Pulmonary artery endothelial cell (primary cell): Measurements from ENCODE around the gene FAM83F. TPM values are rescaled to one million over a fixed set of nuclear protein-coding genes. Genes with fewer than 3 reads are reported as not detected.

Experiments
- DNase-seq: peaks from one replicate; pipeline ENCODE4 v3.0.0-alpha.2; 2011; ENCODE audit warnings: low read depth, low spot score
- total RNA-seq: library from RNA; depleted of rRNA; stranded (reverse); fragments of >200 nt; gene quantifications from 2 replicates; pipeline ENCODE4 v1.2.3, GENCODE V29; 2014

The FAM83F gene
- total RNA-seq, 1 donor from 2014 or later = not detected

DNA sequence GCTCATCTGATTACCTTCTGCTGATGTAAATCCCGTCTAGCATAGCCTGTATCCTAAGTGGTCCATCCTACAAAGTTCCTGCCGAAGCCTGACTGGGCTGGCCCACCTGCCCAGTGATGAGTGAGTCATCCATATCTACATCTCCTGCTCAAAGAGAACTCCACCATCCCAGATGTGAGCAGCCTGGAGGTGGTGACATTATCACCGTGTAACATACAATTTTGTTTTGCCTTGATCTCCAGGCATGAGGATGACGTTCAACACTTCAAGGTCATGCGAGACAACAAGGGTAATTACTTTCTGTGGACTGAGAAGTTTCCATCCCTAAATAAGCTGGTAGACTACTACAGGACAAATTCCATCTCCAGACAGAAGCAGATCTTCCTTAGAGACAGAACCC lies 29.0 kb upstream of the FAM83F start:
- no peak for DNase-seq

DNA sequence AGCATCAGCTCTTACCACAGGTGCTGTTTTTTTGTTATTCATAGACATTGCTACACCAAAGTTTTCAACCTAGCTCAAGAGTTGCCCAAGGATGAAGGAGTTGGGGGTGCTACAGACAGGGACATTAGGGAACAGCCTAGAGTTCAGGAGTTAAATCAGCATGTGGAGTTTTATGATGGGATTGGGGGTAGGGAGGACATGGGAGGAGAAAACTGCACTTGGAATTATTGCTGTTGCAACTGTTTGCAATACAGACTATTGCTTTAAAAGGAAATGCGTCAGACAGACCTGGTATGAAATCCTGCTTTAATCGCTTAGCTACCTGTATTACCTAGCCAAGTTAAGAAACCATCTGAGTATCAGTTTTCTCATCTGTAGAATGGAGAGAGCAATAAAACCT lies 28.3 kb upstream of the FAM83F start:
- no peak for DNase-seq

DNA sequence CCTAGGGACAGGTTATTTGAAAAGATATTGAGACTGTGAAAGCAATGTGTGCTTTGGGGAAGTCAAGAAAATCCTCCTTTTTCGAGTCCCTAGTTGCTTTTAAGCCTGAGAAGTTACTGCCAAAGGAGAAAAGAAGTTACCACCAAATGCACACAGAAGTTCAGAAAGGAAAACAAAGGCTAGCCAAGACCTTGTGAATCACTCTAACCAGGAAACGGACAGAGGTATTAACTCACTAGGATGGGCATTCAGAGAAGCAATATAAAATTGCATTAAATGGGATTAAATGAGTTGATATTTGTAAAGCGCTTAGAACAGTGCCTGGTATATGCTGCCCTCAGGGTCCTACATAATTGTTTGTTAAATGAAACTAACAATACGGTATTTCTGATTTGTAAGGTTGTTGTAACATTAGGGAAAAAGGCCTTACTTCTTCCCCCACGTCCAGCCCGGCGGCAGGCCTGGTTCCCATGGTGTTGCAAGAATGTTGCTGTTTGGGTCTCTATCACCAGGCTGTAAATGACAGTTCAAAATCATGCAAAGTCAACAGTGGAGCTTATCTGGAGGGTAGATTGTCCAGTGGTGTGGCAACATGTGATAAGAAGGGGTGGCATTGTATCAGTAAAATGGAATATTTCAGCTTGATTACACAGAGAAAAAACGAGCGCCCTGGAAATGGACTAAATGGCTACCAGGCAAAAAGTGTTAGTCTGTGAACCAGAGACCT lies 27.5 kb upstream of the FAM83F start:
- DNase-seq = no peak

DNA sequence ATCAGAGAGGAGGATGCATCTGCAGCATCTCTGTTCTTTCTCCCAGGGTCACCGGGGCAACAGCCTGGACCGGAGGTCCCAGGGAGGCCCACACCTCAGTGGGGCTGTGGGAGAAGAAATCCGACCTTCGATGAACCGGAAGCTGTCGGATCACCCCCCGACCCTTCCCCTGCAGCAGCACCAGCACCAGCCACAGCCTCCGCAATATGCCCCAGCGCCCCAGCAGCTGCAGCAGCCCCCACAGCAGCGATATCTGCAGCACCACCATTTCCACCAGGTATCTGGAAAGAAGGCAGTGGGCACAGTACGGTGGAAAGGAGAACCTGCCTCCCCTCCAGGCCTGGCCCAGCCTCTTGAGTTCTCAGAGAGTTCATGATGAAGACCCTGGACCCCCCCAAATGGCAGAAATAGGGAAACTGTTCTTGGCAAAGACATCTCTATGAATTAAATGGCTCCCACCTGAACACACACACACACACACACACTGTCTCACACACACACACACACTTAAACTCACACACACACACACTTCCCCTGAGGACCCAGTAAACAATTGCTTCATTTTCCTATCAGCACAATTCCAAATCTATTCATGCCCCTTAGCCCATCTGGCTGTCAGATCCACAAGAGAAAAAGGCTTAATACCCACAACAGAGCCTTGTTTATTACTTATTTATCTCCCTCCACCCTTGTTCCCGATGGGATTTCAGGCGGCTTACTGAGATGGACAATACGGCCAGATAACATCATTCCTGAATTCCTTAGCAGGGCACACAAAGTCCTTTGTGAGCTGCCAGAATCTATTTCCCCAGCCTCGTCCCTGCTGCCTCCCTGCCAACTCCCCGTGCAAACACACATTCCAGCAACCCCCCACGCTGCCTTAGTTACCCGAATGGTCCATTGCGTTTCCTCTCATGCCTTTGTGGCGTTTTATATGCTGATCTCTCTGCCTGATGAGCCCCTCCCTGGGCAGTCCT lies 26.5 kb upstream of the FAM83F start:
- DNase-seq = no peak

DNA sequence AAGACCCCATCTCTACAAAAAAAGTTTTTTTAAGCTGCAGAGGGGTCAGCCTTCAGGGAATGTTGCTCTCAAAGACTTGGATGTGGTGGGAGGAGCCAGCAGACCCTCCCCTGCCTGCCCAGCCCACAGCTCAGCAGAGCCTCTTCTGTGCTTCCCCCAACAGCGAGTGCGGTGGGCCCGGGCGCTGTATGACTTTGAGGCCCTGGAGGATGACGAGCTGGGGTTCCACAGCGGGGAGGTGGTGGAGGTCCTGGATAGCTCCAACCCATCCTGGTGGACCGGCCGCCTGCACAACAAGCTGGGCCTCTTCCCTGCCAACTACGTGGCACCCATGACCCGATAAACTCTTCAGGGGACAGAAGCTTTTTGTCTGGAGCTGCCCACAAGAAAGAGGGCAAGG lies 24.0 kb upstream of the FAM83F start:
- no peak for DNase-seq

DNA sequence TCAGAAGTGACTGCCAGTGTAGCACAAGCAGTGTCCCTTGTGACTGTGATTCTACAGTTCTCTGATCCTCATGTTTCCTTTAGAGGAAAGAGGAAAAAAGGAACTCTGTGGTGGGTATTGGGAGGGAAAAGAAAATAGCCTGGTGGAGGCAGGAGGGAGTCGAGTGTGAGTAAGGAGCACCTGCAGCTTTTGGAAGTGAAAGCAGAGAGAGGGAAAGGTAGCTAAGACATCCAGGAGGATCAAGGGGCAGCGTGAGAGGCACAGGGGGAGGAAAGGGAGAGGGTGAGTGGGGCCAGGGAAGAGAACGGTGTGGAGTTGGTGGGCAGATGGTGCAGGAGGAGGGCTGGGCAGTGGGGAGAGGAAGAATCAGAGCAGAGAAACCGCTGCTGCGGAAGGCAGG lies 22.1 kb upstream of the FAM83F start:
- no peak for DNase-seq

DNA sequence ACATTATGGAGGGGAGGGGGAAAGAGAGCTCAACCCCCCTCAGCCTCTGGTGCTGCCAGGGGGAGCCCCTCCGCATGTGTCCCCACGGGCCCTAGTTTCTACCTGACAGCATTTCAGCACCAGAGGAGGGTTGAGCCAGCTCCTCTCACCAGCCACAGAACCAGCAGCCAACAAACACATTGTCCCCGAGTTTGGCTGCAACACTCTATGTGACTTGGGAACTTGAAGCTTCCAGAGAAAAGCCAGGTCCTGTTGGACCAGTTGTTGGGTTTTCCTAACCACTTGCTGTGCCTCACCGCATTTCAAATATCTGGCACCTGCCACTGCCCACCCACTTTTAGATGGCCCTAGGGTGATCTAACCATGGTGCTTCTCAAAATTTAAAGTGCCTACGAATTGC lies 21.1 kb upstream of the FAM83F start:
- DNase-seq = no peak

DNA sequence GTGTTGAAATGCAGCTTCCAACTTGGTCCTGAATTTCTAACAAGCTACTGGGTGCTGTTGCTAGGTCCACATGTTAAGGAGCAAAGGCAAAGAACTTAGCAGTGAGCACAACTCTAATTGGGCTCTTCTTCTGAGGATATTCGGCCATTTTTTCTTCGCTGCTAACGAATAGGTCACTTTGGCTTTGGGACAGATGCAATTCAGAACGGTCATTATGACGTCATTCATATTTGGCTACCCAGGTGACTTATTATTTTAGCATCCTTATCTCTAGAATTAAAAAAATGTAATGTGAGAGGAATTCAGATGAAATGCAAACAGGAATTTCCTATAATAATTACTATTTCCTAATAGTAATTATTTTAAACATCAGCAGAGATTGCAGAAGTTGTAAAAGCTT lies 20.7 kb upstream of the FAM83F start:
- no peak for DNase-seq

DNA sequence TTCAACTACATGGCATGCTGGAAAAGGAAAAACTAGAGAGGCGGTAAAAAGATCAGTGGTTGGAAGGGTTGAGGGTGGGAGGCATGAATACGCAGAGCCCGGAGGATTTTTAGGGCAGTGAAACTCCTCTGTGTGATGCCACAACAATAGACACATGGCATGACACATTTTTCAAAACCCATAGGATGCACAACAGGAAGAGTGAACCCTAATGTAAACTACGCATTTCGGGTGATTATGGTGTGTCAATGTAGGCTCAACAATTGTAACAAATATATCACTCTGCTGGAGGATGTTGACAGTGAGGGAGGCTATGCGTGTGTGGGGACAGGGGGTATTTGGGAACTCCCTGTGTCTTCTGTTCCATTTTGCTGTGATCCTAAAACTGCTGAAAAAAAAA lies 15.7 kb upstream of the FAM83F start:
- DNase-seq = no peak

DNA sequence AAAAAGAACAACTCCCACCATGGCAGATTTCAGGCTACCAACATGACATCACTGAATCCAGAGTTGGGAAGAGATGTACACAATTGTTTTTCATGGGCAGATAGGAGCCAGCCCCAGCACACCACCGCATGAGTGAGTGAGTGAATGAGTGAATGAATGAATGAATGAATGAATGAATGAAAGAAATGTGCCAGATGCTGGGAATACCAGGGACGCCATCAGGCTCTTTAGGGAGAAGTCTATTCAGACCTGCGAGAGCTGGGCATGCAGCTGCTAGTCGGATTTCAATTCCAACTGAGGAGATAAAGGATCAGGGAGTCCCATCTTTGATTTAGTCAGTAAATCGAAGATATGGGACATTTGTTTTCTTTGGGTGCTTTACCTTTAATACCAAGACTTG lies 15.3 kb upstream of the FAM83F start:
- DNase-seq = no peak

DNA sequence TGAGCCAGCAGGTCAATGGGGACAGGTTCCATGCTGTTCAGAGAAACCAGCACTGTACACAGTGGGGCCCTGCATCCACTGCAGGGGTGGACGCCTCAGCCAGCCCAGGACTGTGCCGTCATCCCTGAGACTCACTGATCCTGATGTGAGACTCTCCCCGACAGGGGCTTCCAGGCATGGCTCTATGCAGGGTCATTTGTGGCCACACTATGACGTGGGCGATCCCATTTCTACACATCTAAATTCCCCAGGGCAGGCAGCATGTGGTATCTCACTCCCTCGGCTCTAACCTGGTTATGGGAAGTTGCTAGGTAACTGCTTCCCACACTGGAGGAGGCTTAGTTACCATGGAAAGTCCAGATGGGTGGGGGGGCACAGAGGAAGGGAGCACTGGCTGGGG lies 14.2 kb upstream of the FAM83F start:
- no peak for DNase-seq

DNA sequence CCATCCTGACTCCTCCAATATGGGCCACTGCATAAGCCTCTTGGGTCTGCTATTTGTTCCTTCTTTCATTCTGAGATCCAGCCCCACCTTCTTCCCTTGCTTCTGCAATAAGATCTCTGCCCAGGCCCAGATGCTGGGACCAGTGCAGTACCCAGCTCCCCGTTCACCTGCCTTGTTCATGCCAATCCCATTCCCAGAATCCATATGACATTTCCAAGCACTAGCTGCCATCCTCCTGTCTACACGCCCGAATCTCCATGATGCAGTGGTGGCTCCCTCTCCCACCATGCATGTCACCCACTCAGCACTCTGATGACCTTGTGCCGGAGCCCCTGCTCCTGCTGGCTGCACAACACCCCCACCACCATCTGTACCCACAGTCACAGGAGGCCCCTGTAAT lies 11.4 kb upstream of the FAM83F start:
- DNase-seq = no peak

DNA sequence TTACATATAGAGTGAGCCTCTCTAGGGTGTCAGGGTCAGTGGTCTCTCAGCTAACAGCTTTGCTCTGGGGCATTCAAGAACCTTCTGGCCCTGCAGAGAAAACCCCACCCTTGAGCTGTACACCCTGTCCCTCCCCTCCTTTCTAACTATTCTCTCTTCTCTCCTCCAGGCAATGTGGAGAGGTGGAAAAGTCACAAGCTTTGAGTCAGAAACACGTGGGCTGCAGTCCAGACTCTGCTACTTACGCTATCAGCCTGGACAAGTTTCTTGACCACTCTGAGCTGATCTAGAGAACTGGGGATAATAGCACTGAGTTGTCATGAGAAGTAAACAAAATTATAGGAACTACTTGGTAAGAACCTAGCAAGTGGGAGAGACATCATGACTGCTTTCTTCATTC lies 10.7 kb upstream of the FAM83F start:
- no peak for DNase-seq

DNA sequence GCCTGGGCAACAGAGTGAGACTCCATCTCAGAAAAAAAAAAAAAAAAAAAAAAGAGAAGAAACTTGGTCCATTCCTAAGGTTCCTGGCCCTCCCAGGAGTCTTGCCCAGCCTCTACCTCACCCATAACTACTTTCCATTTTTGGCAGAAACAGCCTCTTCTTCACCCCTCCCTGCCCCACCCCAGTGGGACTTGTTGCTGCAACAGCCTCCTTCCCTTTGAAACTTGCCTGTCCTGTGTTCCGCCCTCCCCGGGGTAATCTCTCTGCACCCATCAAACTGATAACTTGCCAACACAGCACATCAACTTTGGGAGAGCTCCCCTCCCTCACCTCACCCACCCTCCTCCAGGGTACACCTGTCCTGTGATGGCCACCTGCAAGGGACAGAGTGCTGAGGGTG lies 10.0 kb upstream of the FAM83F start:
- no peak for DNase-seq

DNA sequence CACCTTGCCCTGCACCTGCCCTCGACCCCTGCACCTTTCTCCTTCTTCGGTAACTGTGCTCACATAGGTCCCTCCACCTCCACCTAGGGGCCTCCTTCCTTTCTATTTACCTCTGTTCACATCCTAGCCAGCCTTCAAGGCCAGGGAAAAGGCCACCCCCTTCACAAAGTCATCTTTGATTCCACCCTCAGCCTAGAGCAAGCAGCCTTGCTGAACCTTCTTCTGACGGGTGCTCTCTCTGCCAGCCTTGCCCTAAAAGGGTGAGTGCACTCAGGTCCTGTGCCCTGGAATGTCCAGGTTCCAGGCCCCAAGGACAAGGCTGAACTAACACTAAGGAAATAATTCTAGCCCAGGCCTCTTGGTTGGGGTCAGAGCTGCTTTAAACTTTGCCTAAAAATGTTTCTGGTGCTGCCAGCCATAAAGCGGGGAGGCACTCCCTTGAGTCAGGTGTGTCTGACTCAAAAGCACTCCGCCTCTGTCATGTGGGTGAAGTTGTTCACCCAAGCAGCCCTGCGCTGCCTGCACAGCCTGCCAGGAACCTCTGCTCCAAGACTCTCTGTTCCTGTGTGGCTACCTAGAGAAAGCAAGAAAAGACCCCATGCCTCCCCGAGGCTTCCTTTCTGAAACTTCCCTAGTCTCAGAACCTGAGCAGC lies 9.2 kb upstream of the FAM83F start:
- DNase-seq = no peak

DNA sequence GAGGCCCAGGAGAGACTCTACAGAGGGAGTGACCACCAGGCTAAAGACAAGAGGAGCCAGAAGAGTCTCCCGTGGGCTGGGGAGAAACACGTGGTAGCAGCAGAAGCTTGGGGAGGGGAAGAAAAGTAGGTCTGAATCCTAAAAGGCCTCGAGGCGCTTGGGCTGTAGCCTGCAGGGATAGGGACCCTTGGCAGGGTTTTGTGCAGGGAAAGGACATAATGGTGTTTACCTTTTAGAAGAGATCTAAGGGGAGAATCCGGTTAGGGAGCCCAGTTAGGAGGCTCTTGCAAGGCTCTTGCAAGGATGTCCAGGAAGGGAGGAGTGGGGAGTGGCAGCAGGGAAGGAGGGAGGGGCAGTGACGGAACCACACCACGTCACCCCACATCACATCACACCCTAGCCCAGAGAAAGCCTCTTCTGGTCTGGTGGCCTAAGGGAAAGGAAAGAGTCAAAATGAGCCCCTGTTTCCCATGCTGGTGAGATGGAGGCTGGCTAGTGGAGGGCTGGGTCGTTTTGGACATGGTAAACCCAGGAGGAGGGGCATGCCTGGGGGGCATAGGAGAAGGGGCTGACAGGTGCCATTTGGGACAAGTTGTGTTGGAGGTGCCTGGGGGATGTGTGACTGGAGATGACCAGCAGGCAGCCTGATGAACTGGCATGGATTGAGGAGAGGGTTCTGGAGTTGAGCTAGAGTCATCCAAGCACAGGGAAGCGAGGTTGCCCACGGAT lies 6.2 kb upstream of the FAM83F start:
- no peak for DNase-seq

DNA sequence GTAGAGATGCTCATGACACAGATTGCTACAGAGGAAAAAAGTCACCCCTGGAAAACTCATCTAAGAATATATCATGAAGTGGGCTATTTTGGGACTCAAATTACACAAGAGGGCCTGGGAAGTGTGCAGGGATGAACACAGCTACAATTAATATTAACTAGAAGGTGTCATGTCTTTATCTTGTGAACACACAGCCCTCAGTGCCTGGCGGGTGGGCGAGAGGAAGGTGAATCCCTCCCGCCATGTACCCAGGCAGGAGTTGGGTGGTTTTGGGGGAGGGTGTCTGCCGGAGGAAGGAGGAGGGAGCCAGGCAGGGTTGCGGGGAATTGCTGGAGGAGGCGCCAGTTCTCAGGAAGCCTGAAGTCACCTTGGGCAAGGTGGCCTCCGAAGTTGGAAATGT lies 5.1 kb upstream of the FAM83F start:
- no peak for DNase-seq

DNA sequence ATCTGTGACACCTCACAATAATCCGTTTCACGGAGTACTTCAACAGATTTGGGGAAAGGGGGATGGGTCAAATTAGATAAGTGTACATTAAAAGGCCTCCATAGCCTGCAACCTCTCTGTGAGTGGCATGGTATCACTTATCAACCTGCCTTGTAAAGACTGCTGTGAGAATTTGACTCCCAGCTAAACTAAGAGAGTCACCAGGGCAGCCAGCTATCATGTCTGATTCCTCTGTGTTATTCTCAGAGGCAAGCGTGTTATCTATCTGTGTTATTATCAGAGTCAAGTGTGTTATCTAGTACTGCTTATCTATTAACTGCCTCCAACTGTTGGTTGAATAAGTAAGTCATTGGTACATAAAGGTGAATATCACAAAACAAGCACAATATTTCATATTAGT lies 4.1 kb upstream of the FAM83F start:
- DNase-seq = no peak

DNA sequence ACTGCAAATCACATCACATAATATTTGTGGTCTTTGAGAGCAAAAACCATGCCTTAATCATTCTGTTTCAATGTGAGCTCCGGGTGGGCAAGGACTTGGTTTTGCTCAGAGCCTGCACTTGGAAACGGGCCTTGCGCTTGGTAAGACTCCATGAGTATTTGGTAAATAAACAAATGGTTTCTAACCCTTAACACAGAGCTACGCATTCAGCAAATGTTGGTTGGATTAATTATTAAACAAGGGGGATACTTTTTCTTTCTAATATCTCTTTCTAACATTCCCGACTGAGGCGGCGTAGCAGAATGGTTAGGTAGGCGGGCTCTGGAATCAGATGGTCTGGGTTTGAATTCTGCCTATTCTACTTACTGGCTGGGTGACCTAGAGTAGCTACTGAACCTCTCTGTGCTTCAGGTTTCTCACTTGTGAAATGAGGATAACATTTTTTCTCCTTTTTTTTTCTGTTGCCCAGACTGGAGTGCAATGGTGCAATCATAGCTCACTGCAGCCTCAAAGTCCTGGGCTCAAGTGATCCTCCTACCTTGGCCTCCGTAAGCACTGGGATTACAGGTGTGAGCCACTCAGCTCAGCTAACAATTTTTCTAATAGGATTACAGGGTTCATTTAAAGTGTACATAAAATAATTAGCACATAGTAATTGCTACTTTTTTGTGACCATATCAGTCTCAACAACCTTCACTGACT lies 3.4 kb upstream of the FAM83F start:
- DNase-seq = no peak

DNA sequence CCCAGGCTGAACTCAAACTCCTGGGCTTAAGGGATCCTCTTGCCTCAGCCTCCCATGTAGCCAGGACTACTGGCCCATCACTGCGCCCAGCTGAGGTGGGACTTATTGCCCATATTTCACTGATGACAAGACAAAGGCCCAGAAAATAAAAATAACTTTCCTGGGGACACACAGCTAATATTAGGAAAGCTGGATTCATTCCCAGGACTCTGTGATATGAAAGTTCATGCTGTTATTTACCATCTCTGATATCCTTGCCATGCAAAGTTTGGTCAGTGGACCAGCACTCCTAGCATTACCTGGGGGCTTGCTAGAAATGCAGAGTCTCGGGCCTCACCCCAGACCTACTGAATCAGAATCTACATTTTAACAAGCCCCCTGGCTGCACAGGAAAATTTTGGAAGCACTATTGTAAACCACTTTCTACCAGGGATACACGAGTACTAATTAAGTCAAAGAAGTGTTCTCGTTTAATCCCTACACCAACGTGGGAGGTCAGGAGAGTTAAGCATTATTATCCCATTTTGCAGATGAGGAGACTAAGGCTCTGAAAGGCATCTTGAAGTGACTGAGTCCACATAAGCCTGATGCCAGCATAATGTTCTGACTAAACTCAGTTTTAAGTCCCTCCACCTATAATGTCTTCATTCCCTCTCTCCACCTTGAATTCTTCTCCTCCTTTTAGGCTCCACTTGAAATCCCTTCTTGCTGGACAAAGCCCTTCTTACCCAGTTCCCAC lies 2.5 kb upstream of the FAM83F start:
- DNase-seq = no peak
